MM.1S (cell line): ENCODE results near the gene DDX24.

ENCODE experiments used
- DNase-seq: peaks from one replicate; pipeline ENCODE4 v3.0.0-alpha.2; 2015
- H2AFZ ChIP-seq: fragments of 300-600 bp; sonication (generic); 2 replicates; pipeline ENCODE4 v1.6.0; 2016; ENCODE audit warnings: antibody characterized with exemption, low read length
- H3F3A ChIP-seq: fragments of 300-600 bp; sonication (generic); 2 replicates; pipeline ENCODE4 v1.6.1; 2016; ENCODE audit warnings: mild to moderate bottlenecking, antibody characterized with exemption, low read length, moderate library complexity, mixed read lengths; ENCODE audit not compliant: insufficient read depth
- H3K27ac ChIP-seq: fragments of 300-600 bp; sonication (generic); 2 replicates; pipeline ENCODE4 v1.5.1; 2016; ENCODE audit warnings: mild to moderate bottlenecking, low read length
- H3K27me3 ChIP-seq: fragments of 300-600 bp; sonication (generic); replicated peaks from 2 replicates; pipeline ENCODE4 v1.6.0; 2016; ENCODE audit warnings: low read length; ENCODE audit not compliant: insufficient read depth
- H3K36me3 ChIP-seq: fragments of 300-600 bp; sonication (generic); replicated peaks from 2 replicates; pipeline ENCODE4 v1.6.1; 2016; ENCODE audit warnings: mild to moderate bottlenecking, low read length, mixed read lengths; ENCODE audit not compliant: insufficient read depth
- H3K4me1 ChIP-seq: fragments of 300-600 bp; sonication (generic); 2 replicates; pipeline ENCODE4 v1.6.1; 2016; ENCODE audit warnings: low read length, mixed read lengths
- H3K4me2 ChIP-seq: fragments of 300-600 bp; sonication (generic); 2 replicates; pipeline ENCODE4 v1.6.0; 2016; ENCODE audit warnings: low read depth, low read length
- H3K4me3 ChIP-seq: fragments of 300-600 bp; sonication (generic); 2 replicates; pipeline ENCODE4 v1.5.1; 2016; ENCODE audit warnings: low read length, mixed read lengths
- H3K79me2 ChIP-seq: fragments of 300-600 bp; sonication (generic); 2 replicates; pipeline ENCODE4 v1.6.1; 2016; ENCODE audit warnings: mixed run types, low read length, mixed read lengths
- H3K9ac ChIP-seq: fragments of 300-600 bp; sonication (generic); 2 replicates; pipeline ENCODE4 v1.6.1; 2016; ENCODE audit warnings: low read length, mixed read lengths
- H3K9me2 ChIP-seq: fragments of 300-600 bp; sonication (generic); replicated peaks from 2 replicates; pipeline ENCODE4 v1.6.1; 2016; ENCODE audit warnings: mild to moderate bottlenecking, low read length, mixed read lengths; ENCODE audit not compliant: insufficient read depth
- H3K9me3 ChIP-seq: fragments of 300-600 bp; sonication (generic); replicated peaks from 2 replicates; pipeline ENCODE4 v1.6.1; 2016; ENCODE audit warnings: mild to moderate bottlenecking, low read length, mixed read lengths; ENCODE audit not compliant: insufficient read depth
- H4K20me1 ChIP-seq: fragments of 300-600 bp; sonication (generic); 2 replicates; pipeline ENCODE4 v1.6.1; 2016; ENCODE audit warnings: mild to moderate bottlenecking, low read length, moderate library complexity, mixed read lengths; ENCODE audit not compliant: insufficient read depth
- EZH2 ChIP-seq: fragments of 300-600 bp; sonication (generic); optimal IDR thresholded peaks from 2 replicates; pipeline ENCODE3; 2017; ENCODE audit warnings: low read depth, mild to moderate bottlenecking, antibody characterized with exemption, low read length, mixed read lengths
- EZH2phosphoT487 ChIP-seq: fragments of 300-600 bp; sonication (generic); IDR thresholded peaks from 2 replicates; pipeline ENCODE4 v1.6.1; 2018; ENCODE audit warnings: antibody characterized with exemption, low read length
- TF ChIP-seq, protein P1 (sequence below): fragments of 300-600 bp; sonication (generic); IDR thresholded peaks from 2 replicates; pipeline ENCODE4 v1.5.1; 2016; ENCODE audit warnings: antibody characterized with exemption, low read length, mixed read lengths

Gene DDX24

GRCh38 chr14:94001501-94002396, 79.3 kb downstream of the DDX24 start:
- Histone ChIP-seq H3K36me3 (no peaks in the 10 kb centered on the region), H3K79me2 (no peaks in the 10 kb centered on the region), H4K20me1 (no peaks in the 10 kb centered on the region), H2AFZ (0 out of 2 replicates have a peak overlapping the region, but pooled peaks have one; percentile 23), H3K4me3 (no peak overlapping the region), H3K9ac (no peak overlapping the region), H3F3A (no peaks in the 10 kb centered on the region), H3K27ac (no peak overlapping the region), H3K27me3 (no peaks in the 10 kb centered on the region), H3K9me3 (no peaks in the 10 kb centered on the region), H3K4me2 (0 out of 2 replicates have a peak overlapping the region, but pooled peaks have one; percentile 24), H3K4me1 (no peaks in the 10 kb centered on the region; the same call in 1 of the 2 replicates), H3K9me2 (no peaks in the 10 kb centered on the region)
- DNase-seq, result peak; percentile 50
- no peak for TF ChIP-seq EZH2
- TF ChIP-seq, protein P1, sequence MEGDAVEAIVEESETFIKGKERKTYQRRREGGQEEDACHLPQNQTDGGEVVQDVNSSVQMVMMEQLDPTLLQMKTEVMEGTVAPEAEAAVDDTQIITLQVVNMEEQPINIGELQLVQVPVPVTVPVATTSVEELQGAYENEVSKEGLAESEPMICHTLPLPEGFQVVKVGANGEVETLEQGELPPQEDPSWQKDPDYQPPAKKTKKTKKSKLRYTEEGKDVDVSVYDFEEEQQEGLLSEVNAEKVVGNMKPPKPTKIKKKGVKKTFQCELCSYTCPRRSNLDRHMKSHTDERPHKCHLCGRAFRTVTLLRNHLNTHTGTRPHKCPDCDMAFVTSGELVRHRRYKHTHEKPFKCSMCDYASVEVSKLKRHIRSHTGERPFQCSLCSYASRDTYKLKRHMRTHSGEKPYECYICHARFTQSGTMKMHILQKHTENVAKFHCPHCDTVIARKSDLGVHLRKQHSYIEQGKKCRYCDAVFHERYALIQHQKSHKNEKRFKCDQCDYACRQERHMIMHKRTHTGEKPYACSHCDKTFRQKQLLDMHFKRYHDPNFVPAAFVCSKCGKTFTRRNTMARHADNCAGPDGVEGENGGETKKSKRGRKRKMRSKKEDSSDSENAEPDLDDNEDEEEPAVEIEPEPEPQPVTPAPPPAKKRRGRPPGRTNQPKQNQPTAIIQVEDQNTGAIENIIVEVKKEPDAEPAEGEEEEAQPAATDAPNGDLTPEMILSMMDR, result peak; percentile 81
- TF ChIP-seq EZH2phosphoT487, result no peak

GRCh38 chr14:94001016-94001415, 80.0 kb downstream of the DDX24 start:
- Histone ChIP-seq H3K9ac (no peak overlapping the region), H3F3A (no peaks in the 10 kb centered on the region), H3K9me2 (no peaks in the 10 kb centered on the region), H3K27ac (no peak overlapping the region), H3K4me2 (no peak overlapping the region), H3K27me3 (no peaks in the 10 kb centered on the region), H3K9me3 (no peaks in the 10 kb centered on the region), H3K36me3 (no peaks in the 10 kb centered on the region), H3K4me1 (no peaks in the 10 kb centered on the region; the same call in 1 of the 2 replicates), H4K20me1 (no peaks in the 10 kb centered on the region), H3K79me2 (no peaks in the 10 kb centered on the region), H2AFZ (no peak overlapping the region), H3K4me3 (no peak overlapping the region)
- TF ChIP-seq EZH2 (no peak), EZH2phosphoT487 (no peak)
- TF ChIP-seq, protein P1, result no peak
- DNase-seq, result no peak

DNA sequence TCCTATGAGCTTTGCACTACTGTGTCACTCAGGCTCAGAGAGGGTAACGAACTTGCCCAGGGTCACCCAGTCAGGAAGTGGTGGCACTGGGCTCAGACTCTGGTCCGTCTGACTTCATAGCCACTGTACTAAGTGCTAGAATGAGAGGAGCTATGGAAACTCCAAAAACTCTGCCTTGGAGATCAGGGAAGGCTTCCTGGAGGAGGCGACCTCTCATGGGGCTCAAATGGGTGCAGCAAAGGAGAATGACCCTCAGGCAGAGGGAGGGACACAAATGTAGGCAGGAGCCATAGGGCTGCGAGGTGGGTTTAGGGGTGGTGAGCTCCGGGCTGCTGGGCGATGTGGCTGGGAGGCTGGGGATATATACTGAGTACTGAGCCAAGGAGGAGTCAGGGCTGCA, 80.7 kb downstream of the DDX24 start:
- Histone ChIP-seq H3K9me3 (no peaks in the 10 kb centered on the region), H3F3A (no peaks in the 10 kb centered on the region), H3K4me1 (no peaks in the 10 kb centered on the region; the same call in 1 of the 2 replicates), H3K4me2 (no peak overlapping the region), H3K9me2 (no peaks in the 10 kb centered on the region), H3K9ac (no peak overlapping the region), H3K27me3 (no peaks in the 10 kb centered on the region), H2AFZ (no peak overlapping the region), H3K36me3 (no peaks in the 10 kb centered on the region), H4K20me1 (no peaks in the 10 kb centered on the region), H3K79me2 (no peaks in the 10 kb centered on the region), H3K27ac (no peak overlapping the region), H3K4me3 (no peak overlapping the region)
- no peak for TF ChIP-seq EZH2phosphoT487
- no peak for TF ChIP-seq EZH2
- TF ChIP-seq, protein P1, result no peak
- DNase-seq, result no peak
